Measurements from ENCODE around the gene SASH3. TPM values are rescaled to one million over a fixed set of nuclear protein-coding genes. Genes with fewer than 3 reads are reported as not detected.

SASH3 gene
- total RNA-seq, 1 donor from 2014 or later: not detected

DNA sequence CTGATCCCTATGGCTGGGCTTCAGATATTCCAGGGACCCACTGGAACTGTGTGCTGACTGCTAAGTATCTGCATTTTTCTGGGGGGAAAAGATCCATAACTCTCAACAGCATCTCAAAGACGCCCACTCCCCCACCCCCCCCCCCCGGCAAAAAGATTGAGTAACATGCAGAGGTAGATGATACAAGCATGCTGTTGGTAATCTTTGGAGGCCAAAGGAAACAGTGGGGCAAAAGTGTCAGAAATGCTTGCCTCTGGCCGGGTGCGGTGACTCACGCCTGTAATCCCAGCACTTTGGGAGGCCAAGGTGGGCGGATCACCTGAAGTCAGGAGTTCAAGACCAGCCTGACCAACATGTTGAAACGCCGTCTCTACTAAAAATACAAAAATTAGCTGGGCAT is 28.8 kb upstream of the SASH3 start:
- no peak overlapping the region for H3K4me3 Mint-ChIP-seq
- H3K9me3 Mint-ChIP-seq: no peaks in the 10 kb centered on the region
- no peaks in the 10 kb centered on the region for H3K36me3 Mint-ChIP-seq
- no peak for DNase-seq (ENCODE audit: extremely low spot score, unreplicated experiment)
- H3K27me3 Mint-ChIP-seq: no peaks in the 10 kb centered on the region
- no peak for TF ChIP-seq CTCF (conservative IDR thresholded peaks at IDR 0.05)
- no peaks in the 10 kb centered on the region for H3K4me1 Mint-ChIP-seq (ENCODE audit: unreplicated experiment)
- no peak overlapping the region for H3K27ac Mint-ChIP-seq

- H3K27me3 Mint-ChIP-seq: no peaks in the 10 kb centered on the region
- no peaks in the 10 kb centered on the region for H3K36me3 Mint-ChIP-seq
- DNase-seq (ENCODE audit: extremely low spot score, unreplicated experiment): no peak
- no peak overlapping the region for H3K27ac Mint-ChIP-seq
- H3K4me1 Mint-ChIP-seq (ENCODE audit: unreplicated experiment): no peaks in the 10 kb centered on the region
- no peak overlapping the region for H3K4me3 Mint-ChIP-seq
- TF ChIP-seq CTCF (conservative IDR thresholded peaks at IDR 0.05): peak; percentile 48
- H3K9me3 Mint-ChIP-seq: no peaks in the 10 kb centered on the region
These were observed 25.4 kb upstream of the SASH3 start for GRCh38 chrX:129754056-129755024.

- H3K9me3 Mint-ChIP-seq: no peaks in the 10 kb centered on the region
- no peaks in the 10 kb centered on the region for H3K36me3 Mint-ChIP-seq
- H3K27me3 Mint-ChIP-seq: no peaks in the 10 kb centered on the region
- TF ChIP-seq CTCF (conservative IDR thresholded peaks at IDR 0.05): no peak
- no peak for DNase-seq (ENCODE audit: extremely low spot score, unreplicated experiment)
- no peaks in the 10 kb centered on the region for H3K4me1 Mint-ChIP-seq (ENCODE audit: unreplicated experiment)
- no peak overlapping the region for H3K27ac Mint-ChIP-seq
- no peak overlapping the region for H3K4me3 Mint-ChIP-seq
These were observed 23.7 kb upstream of the SASH3 start for GRCh38 chrX:129755779-129756650.

DNA sequence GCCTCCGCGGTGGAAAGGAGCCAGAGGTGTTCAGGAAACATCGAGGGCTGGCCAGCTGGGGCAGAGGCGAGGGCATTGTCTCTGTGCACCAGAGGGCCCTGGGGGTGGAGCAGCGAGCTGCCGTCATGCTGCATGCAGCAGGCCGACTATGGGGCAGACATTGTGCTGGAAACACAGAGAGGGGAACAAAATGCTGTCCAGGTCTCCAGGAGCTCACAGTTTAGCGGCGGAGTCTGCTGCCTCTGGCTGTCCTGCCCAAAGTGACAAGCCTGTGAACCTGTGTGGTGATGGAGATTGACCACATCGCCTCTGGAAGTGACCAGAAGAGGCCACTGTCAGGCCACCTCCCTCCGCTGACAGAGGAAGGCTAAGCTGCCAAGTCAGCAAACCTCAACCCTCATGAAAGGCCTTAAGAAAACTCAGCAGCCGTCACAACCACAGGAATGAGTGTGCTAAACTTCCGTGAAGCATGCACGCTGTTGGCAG is 20.1 kb upstream of the SASH3 start:
- H3K27me3 Mint-ChIP-seq: no peaks in the 10 kb centered on the region
- H3K36me3 Mint-ChIP-seq: no peaks in the 10 kb centered on the region
- no peaks in the 10 kb centered on the region for H3K4me1 Mint-ChIP-seq (ENCODE audit: unreplicated experiment)
- H3K4me3 Mint-ChIP-seq: no peak overlapping the region
- no peak for TF ChIP-seq CTCF (conservative IDR thresholded peaks at IDR 0.05)
- no peak overlapping the region for H3K27ac Mint-ChIP-seq
- no peak for DNase-seq (ENCODE audit: extremely low spot score, unreplicated experiment)
- H3K9me3 Mint-ChIP-seq: no peaks in the 10 kb centered on the region

GRCh38 chrX:129760155-129760554 is 19.6 kb upstream of the SASH3 start:
- no peak for DNase-seq (ENCODE audit: extremely low spot score, unreplicated experiment)
- Mint-ChIP-seq H3K27ac (no peak overlapping the region), H3K4me1 (ENCODE audit: unreplicated experiment) (no peaks in the 10 kb centered on the region)

More at GRCh38 chrX:129760155-129760554, 19.6 kb upstream of the SASH3 start:
- Mint-ChIP-seq H3K9me3 (no peaks in the 10 kb centered on the region), H3K4me3 (no peak overlapping the region), H3K27me3 (no peaks in the 10 kb centered on the region), H3K36me3 (no peaks in the 10 kb centered on the region)
- no peak for TF ChIP-seq CTCF (conservative IDR thresholded peaks at IDR 0.05)

Measured in type B pancreatic cell (in vitro differentiated cells).